ENCODE measurements around the gene TFAP2E. TPM values are rescaled to one million over a fixed set of nuclear protein-coding genes. Genes with fewer than 3 reads are reported as not detected.

Gene TFAP2E
- total RNA-seq, 6 donors from 2014 or later: 1.1 to 7.3 (median 2.0) TPM

DNA sequence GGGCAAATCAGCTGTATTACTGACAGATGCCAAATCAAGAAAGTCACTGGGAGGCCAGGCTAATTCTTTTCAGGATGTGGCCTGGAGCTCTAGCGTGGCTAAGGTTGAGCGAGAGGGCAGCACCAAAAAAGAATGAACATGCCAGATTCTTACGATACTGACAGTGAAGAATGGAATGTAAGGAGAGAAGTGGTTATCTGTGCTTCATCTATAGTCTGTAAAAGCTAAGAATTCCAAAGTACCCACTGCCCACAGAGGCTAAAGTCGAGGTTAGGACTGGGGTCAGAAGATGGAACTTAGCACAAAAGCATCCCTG, 32.7 kb downstream of the TFAP2E start:
- no peaks in the 10 kb centered on the region for H3K9me3 ChIP-seq
- H3K36me3 ChIP-seq: peaks cover 3 to 79% (median 63%) of the 10 kb centered on the region in 4 donors
- H3K4me3 ChIP-seq: no peak overlapping the region
- TF ChIP-seq POLR2A (IDR thresholded peaks at IDR 0.05) (no peak), CTCF (IDR thresholded peaks at IDR 0.05) (no peak), POLR2AphosphoS5 (IDR thresholded peaks at IDR 0.05) (no peak), EP300 (IDR thresholded peaks at IDR 0.05) (no peak)
- H3K27me3 ChIP-seq: no peaks in the 10 kb centered on the region
- no peak overlapping the region for H3K27ac ChIP-seq
- H3K4me1 ChIP-seq: no peaks in the 10 kb centered on the region
- 85 to 87% methylated on average over 4 of the region's 4 CpGs for WGBS, 2 donors
- ATAC-seq (ENCODE audit: low FRiP score in 2 of 2) (no peak), DNase-seq (no peak)

DNA sequence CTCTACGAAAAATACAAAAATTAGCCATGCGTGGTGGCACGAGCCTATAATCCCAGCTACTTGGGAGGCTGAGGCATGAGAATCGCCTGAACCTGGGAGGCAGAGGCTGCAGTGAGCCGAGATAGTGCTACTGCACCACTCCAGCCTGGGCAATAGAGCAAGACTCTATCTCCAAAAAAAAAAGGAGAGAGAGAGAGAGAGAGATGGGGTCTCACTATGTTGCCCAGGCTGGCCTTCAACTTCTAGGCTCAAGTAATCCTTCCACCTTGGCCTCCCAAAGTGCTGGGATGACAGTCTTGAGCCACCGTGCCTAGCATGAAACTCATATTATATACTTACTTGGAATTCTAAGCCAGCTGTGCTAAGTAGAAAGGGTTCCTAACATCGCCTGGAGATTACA, 38.5 kb downstream of the TFAP2E start:
- Histone ChIP-seq H3K27ac (no peak overlapping the region), H3K9me3 (no peaks in the 10 kb centered on the region), H3K4me3 (no peak overlapping the region), H3K36me3 (peaks cover 6 to 50% (median 24%) of the 10 kb centered on the region in 4 donors), H3K27me3 (no peaks in the 10 kb centered on the region), H3K4me1 (no peaks in the 10 kb centered on the region)
- ATAC-seq (ENCODE audit: low FRiP score in 2 of 2) (no peak), DNase-seq (no peak)
- 95 to 96% methylated on average over 7 of the region's 7 CpGs for WGBS, 2 donors
- TF ChIP-seq POLR2A (IDR thresholded peaks at IDR 0.05) (no peak), EP300 (IDR thresholded peaks at IDR 0.05) (no peak), CTCF (IDR thresholded peaks at IDR 0.05) (no peak), POLR2AphosphoS5 (IDR thresholded peaks at IDR 0.05) (no peak)

DNA sequence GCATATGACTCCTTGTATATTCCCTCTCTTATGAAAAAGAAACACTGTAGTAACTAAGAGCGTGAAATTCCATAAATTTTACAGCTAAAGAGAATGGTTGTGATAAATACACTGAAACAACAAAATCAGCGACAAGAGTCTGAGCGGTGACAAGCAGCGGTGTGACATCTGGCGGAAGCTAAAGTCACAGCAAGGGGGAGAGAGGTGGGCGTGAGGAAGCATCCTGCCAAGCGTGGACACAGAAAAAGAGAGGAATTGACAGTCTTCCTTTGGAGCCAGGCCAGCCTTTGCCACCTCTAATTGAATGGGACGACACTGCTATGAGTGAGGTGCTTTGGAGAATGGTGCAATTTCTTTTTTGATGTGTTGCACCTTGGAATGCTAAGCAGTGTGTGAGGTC, 42.3 kb downstream of the TFAP2E start:
- Histone ChIP-seq H3K9me3 (no peaks in the 10 kb centered on the region), H3K27me3 (no peaks in the 10 kb centered on the region), H3K4me1 (no peaks in the 10 kb centered on the region), H3K36me3 (peaks cover 0 to 38% (median 7%) of the 10 kb centered on the region in 4 donors), H3K27ac (no peak overlapping the region), H3K4me3 (no peak overlapping the region)
- 69 to 81% methylated on average over 8 of the region's 8 CpGs for WGBS, 2 donors
- DNase-seq (no peak), ATAC-seq (ENCODE audit: low FRiP score in 2 of 2) (no peak)
- no peak for TF ChIP-seq EP300 (IDR thresholded peaks at IDR 0.05)
- no peak for TF ChIP-seq POLR2A (IDR thresholded peaks at IDR 0.05)

DNA sequence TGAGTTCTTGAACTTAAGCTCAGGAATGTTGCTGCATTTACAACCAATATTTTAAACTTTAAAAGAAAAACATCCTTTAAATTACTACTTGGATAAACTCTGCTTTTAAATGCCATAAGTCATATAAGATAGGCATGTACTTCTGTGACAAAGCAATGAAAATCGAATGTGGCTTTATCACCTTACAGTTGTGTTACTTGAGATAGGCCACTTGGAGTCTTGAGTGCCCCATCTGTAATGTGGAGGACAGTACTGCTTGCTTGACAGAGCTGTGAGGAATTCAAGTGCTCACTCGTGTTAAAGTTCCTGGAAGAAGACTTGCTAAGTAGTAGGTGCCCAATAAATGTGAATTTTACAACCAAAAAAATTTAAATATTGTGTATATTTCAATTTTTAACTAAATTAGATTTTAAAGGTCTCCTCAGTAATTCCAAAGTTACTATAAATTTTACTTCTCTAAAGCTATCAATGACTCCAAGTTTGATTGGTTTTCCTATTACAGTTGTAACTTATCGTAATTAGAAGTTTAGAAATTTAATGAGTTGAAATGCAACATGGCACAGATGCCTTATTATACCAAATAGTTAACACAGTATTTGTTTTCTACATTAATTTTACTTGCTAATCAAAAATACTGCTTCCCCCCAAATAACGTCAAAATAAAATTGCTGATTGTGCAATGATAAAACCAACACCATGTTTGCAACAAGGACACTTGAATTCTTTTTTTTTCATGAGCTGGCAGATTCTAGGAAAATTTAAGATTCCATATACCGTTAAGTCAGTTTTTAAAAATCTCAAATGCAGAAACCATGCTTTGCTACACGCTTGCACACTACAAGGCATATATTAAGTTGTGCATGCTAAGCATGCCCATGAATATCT, 46.4 kb downstream of the TFAP2E start:
- H3K36me3 ChIP-seq: peaks cover 0 to 51% (median 13%) of the 10 kb centered on the region in 4 donors
- no peaks in the 10 kb centered on the region for H3K9me3 ChIP-seq
- ATAC-seq (ENCODE audit: low FRiP score in 2 of 2) (no peak), DNase-seq (no peak)
- no peaks in the 10 kb centered on the region for H3K4me1 ChIP-seq
- no peak overlapping the region for H3K27ac ChIP-seq
- 70 to 79% methylated on average over 6 of the region's 6 CpGs for WGBS, 2 donors
- H3K4me3 ChIP-seq: no peak overlapping the region
- no peaks in the 10 kb centered on the region for H3K27me3 ChIP-seq
- TF ChIP-seq EP300 (IDR thresholded peaks at IDR 0.05): no peak

- TF ChIP-seq POLR2A (IDR thresholded peaks at IDR 0.05) (no peak), POLR2AphosphoS5 (IDR thresholded peaks at IDR 0.05) (no peak), EP300 (IDR thresholded peaks at IDR 0.05) (no peak), CTCF (IDR thresholded peaks at IDR 0.05) (no peak)
- 86 to 91% methylated on average over 4 of the region's 4 CpGs for WGBS, 2 donors
- ATAC-seq (ENCODE audit: low FRiP score in 2 of 2): no peak
- Histone ChIP-seq H3K4me3 (no peak overlapping the region), H3K36me3 (peaks cover 0 to 66% (median 12%) of the 10 kb centered on the region in 4 donors), H3K27me3 (no peaks in the 10 kb centered on the region), H3K9me3 (no peaks in the 10 kb centered on the region), H3K4me1 (no peaks in the 10 kb centered on the region), H3K27ac (no peak overlapping the region)
- DNase-seq: no peak
Measured at GRCh38 chr1:35622510-35623178, 49.5 kb downstream of the TFAP2E start.

Measured in upper lobe of left lung (tissue), 6 donors.